Measurements from ENCODE around the gene GPR173.
A peak's percentile ranks its signal among the peaks of the same experiment; 100 is the strongest.

GPR173 gene

GRCh38 chrX:53089224-53089842, 40.7 kb downstream of the GPR173 start:
- DNase-seq (ENCODE audit: low read depth in 2 of 2): no peak

GRCh38 chrX:53089925-53090324, 41.3 kb downstream of the GPR173 start:
- no peak for DNase-seq (ENCODE audit: low read depth in 2 of 2)

GRCh38 chrX:53091354-53091753, 42.8 kb downstream of the GPR173 start:
- DNase-seq (ENCODE audit: low read depth in 2 of 2): no peak

GRCh38 chrX:53093177-53093655, 44.6 kb downstream of the GPR173 start:
- peak; percentile 63 to 66 for DNase-seq (ENCODE audit: low read depth in 2 of 2)

GRCh38 chrX:53093748-53094581, 45.4 kb downstream of the GPR173 start, which contains the start of gene KANTR:
KANTR (plus strand) TSS chrX:53094142; CDS start chrX:53124273, 30,131 bp downstream.
- DNase-seq (ENCODE audit: low read depth in 2 of 2): peak; percentile 48 to 62

- DNase-seq (ENCODE audit: low read depth in 2 of 2): no peak
Measured at GRCh38 chrX:53094582-53094905, 46.0 kb downstream of the GPR173 start.

- no peak for DNase-seq (ENCODE audit: low read depth in 2 of 2)
Measured at GRCh38 chrX:53095796-53096195, 47.2 kb downstream of the GPR173 start.

GRCh38 chrX:53114864-53115549, 66.4 kb downstream of the GPR173 start:
- DNase-seq (ENCODE audit: low read depth in 2 of 2): no peak

- DNase-seq (ENCODE audit: low read depth in 2 of 2): no peak
Measured at GRCh38 chrX:53115550-53115874, 66.9 kb downstream of the GPR173 start.

GRCh38 chrX:53116101-53116500, 67.5 kb downstream of the GPR173 start:
- no peak for DNase-seq (ENCODE audit: low read depth in 2 of 2)

- no peak for DNase-seq (ENCODE audit: low read depth in 2 of 2)
Measured at GRCh38 chrX:53122013-53122412, 73.4 kb downstream of the GPR173 start.

- DNase-seq (ENCODE audit: low read depth in 2 of 2): no peak
Measured at GRCh38 chrX:53125506-53125905, 76.9 kb downstream of the GPR173 start.

GRCh38 chrX:53126377-53126776, 77.8 kb downstream of the GPR173 start:
- DNase-seq (ENCODE audit: low read depth in 2 of 2): no peak

- DNase-seq (ENCODE audit: low read depth in 2 of 2): no peak
Measured at GRCh38 chrX:53128097-53128749, 79.6 kb downstream of the GPR173 start.

Measured in stimulated activated CD8-positive, alpha-beta memory T cell treated with anti-CD3 and anti-CD28 coated beads, Interleukin-2, amount 100 ng/mL, for 48 hours (primary cell).